Renal pelvis (tissue), 4 donors: ENCODE results near the gene B4GALT5. TPM values are rescaled to one million over a fixed set of nuclear protein-coding genes. Genes with fewer than 3 reads are reported as not detected.
"Not testable (repeated sequence)": the region's sequence is repeated elsewhere in the genome, so short reads cannot be mapped to it uniquely, and the experiment has no call there.

Source experiments
- DNase-seq: peaks from one replicate; pipeline ENCODE4 v3.0.0-alpha.2; 2013
- polyA plus RNA-seq, 3 donors: library from polyadenylated mRNA; unstranded; fragments of 120-200 nt; gene quantifications; one replicate each; pipeline ENCODE4 v1.2.1, GENCODE V29; 2013; ENCODE audit not compliant: insufficient read length in 3 of 3

The B4GALT5 gene
- polyA plus RNA-seq, 3 donors: 46.5 to 51.9 (median 48.3) TPM

DNA sequence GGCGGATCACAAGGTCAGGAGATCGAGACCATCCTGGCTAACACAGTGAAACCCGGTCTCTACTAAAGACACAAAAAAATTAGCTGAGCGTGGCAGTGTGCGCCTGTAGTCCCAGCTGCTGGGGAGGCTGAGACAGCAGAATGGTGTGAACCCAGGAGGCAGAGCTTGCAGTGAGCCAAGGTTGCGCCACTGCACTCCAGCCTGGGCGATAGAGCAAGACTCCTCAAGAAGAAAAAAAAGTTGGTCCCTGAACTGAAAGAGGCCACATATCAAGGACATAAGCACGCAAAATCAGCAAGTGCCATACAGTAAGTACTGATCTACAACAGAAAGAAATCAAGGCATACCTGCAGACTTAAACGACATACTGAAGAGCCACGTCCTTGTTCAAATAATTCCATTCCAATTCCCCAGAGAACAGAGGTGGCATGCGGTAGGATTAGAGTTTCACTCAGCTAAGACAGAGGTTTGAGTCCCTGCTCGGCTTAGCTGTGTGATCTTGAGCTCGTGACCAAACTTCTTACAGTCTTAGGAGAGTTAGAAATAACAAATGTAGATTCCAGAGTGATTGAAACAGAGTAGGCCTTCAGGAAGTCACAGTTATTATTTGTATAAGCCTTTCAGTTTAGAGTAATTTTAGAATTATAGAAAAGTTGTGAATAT is 29.2 kb downstream of the B4GALT5 start:
- DNase-seq: no peak

DNA sequence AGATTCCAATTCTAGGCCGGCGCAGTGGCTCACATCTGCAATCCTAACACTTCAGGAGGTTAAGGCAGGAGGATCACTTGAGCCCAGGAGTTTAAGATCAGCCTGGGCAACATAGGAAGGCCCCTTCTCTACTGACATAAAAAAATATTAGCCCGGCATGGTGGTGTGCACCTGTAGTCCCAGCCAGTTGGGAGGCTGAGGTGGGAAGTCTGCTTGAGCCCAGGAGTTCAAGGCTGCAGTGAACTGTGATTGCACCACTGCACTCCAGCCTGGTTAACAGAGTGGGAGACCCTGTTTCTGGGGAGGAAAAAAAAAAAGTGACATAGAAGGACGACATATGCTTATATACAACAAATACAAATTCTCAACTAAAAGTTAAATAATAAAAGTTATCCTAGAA is 30.9 kb downstream of the B4GALT5 start:
- DNase-seq: no peak

DNA sequence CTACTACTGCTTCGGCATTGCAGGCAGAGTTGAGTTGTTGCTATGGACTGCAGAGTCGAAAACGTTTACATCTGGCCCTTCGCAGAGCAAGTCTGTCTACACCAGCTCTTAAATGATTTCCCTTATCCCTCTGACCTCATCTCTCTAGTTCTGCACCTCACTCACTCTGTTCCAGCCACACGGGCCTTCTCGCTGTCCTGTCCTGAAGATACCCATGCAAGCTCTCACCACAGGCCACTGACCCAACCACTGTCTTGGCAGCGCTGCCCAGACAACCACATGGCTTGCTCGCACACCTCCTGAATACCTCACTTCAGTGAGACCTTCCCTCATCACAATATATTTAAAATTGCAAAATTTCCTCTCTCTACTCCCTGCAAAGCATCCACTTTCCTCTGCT is 31.4 kb downstream of the B4GALT5 start:
- no peak for DNase-seq

DNA sequence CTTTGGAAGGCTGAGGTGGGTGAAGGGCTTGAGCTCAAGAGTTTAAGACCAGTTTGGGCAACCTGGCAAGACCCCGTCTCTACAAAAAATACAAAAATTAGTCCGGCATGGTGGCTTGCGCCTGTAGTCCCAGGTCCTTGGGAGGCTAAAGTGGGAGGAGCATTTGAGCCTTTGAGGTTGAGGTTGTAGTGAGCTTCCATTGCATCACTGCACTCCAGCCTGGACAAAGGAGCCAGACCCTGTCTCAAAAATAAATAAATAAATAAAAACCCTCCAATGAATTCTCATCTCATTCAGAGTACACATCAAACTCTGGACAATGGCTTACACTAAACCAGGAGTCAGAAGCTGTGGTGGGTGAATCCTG is 31.8 kb downstream of the B4GALT5 start:
- DNase-seq: no peak

DNA sequence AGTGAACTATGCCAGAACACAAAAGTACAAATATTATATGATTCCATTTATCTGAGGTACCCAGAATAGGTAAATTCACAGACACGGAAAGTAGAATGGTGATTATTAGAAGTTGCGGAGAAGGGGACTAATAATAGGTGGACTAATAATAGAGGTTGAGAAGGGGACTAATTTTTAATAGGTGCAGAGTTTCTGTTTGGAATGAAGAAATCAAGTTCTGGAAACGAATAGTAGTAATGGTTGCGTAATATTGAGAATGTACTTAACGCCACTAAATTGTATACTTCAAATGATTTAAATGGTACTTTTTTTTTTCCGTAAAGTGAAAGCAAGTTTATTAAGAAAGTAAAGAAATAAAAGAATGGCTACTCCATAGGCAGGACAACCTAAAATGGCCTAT is 33.2 kb downstream of the B4GALT5 start:
- no peak for DNase-seq

DNA sequence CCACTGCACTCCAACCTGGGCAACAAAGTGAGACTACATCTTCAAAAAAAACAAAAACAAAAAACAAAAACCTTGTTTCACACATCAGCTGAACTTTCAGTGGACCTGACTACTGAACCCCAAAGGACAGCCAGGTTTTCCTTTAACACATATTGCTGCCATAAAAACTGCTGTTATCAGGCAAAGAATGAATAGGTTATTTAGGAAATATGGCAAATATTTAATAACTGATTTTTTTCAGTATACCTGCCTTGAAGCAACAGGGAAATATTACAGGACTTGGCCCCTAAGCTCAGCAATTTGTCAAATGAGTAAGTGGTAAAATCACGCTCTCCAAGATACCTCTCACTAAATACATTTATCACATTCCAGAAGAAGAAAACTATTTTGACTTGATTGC is 34.0 kb downstream of the B4GALT5 start:
- no peak for DNase-seq

DNA sequence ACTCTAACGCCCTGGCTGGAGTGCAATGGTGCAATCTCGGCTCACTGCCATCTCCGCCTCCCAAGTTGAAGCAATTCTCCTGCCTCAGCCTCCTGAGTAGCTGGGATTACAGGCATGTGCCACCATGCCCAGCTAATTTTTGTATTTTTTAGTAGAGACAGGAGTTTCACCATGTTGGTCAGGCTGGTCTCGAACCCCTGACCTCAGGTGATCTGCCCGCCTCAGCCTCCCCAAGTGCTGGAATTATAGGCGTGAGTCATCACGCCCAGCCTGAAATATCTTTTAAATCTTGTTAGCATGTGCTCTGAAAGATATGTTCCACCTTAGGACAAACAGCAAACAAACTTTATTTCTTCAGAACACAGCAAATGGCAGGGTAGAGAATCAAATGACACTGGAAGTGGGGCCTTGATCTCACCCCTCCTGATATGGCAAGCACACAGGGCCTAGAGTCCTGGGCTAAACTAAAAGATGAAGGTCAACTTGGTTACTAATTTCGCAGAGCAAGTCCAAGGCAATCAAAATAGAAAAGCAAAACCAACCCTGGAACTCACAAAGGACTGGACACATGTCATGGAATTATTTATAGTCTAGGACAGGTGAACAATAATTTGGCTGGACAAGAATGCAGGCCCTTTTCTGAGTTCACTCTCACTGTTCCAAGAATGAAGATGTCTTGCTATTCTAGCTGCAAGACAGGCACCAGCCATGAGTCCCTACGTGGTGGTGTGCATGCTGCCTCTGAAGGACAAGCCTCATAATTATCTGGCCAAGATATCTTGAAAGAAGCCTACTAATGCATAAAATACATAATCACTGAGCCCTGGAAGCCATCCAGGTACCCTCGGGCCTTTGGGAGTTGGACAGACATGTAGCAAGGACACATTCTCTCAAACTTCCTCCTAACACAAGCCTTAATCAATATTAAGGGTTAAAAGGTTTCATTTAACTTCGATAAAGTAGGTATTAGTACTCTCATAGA is 35.6 kb downstream of the B4GALT5 start:
- no peak for DNase-seq

DNA sequence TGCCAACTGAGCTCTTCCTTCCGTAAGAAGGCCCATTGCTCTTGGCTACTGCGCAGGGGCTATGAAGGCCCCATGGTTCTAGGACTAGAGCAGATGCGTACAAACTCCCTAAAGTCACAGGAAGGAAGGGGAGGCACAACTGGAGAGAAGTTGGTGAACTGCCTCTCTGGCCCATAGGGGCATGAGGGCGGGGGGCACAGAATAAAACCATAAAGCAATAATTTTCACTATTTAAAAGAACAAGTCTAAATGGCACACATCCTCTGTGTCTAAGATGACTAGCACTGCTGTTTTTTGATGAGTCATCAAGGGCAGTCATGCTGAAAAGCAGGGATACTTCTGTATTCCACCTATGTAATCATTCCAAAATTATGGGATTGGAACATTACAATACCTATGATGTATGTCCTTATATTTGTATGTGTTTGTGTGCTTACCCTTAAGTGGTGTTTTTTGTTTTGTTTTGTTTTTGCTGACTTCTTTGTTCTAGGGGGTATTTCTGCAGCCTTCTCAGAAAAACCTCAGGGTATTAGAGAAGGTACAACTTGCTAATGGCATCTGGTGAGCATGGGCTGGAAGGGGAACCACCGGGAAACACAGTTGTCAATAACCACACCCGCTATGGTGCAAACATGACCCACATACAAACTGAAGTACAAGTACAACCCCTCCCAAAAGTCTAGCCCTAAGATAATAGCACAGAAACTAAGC is 36.9 kb downstream of the B4GALT5 start:
- DNase-seq: no peak

DNA sequence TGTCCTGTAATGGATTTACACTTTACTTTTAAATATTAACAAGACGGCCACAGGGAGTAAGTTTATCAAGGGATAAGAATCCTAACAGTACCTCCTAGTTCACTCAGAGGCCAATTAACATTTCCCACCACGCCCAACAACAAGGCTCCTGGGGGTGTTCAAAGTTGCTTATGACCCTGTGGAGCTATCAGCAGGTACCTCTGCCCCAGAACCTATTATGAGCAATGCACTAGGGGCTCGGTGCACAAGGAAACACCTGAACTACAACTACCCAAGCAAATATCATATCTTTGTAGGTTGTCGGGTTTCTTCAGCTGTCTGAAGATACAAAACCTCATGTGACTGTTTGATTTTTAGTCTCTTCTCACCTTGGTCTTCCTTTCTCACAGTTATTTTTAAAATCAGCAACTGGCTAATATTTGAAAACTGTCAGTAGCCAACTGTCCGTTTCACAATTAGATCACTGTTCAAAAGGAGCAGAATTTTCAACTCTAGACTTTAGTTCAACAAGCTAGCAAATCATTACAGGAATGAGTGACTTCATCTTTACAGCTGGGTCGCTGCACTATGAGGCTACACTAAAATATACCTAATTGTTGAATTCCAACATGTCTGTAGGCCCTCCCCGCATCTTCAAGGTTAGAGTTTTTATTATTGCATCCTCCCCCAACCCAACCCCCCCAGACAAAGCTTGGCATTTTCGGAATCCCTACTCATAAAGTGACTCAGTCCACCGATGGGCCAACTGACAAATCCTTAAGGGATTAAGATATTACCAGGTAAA is 38.1 kb downstream of the B4GALT5 start:
- no peak for DNase-seq

DNA sequence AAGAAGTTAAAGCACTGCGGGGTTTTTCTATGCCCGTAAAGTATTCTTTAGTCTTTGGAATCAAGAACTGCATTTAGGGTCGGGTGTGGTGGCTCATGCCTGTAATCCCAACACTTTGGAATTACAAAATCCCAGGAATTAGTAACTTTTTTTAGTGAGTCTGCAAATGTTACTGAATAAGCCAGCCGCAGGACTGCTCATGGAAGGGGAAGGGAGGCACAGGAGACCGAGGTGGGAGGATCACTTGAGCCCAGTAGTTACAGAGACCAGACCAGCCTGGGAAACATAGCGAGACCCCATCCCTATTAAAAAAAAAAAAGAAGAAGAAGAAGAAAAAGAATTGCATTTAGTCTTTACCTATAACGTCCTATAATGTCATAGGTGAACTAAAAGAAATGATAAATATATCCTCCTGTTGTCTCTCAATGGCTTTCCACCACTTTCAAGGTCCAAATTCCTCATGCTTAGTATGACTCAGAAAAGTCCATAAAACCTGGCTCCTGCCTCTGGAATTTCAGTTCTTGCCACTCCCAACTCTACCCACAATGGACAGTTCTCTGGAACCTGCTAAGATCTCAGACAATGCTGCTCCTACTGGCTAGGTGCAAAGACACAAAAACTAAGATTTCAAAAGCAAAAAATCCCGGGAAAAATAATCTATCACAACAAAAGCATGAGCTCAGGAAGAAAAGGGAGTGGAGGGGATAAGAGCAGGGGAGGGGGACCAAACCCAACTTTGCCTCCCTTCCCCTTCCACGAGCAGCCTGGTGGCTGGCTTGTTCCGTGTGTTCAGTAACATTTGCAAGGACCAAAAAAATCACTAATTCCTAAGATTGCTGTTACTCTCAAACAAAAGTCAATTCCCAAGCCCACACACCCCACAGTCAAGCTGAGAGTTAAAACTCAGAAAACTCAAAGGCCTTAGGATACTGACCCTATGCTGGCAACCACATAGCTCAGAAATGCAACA is 39.0 kb downstream of the B4GALT5 start:
- DNase-seq: no peak

DNA sequence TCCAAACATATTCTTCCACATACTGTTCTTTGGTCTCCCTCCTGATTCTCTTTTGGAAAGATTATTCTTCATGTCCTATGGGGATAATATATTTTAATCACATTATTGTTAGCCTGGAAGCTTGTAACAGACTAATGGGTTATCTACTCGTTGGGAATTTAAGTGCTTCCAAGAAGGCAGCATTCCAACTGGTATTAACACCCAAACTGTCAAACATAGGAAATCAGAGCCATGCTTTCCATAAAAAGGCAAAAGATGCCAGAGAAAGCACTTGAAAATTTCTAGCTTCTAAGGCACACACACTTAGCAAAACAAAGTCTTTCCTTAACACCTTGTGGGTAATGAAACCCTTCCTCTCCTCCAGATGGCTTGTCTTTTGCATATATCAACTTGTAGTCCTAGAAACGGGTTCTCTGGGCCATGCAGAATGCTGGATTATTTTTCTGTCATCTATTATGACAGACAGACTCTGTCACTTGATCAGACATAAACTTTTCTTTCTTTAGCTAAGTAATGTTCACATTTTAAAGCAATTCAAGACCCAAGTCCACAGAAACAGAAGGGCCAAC is 41.5 kb downstream of the B4GALT5 start:
- DNase-seq: no peak

DNA sequence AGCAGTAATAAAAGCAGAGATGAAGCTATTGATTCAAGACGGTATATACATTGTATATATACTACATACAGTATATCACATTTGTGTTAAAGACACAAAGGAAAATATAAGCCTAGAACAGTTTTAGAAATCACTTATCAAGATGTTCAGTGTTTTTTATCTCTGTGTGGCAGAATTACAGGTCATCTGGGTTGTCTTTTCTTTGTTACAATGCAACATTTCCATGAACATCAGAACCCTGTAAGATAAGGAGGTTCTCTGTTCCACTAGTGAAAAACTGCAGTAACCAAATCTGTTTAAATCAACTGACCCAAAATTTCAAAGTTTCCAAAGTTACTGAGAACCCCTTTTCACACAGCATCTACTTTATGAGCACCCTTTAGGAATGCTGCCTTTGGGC is 42.2 kb downstream of the B4GALT5 start:
- DNase-seq: no peak

DNA sequence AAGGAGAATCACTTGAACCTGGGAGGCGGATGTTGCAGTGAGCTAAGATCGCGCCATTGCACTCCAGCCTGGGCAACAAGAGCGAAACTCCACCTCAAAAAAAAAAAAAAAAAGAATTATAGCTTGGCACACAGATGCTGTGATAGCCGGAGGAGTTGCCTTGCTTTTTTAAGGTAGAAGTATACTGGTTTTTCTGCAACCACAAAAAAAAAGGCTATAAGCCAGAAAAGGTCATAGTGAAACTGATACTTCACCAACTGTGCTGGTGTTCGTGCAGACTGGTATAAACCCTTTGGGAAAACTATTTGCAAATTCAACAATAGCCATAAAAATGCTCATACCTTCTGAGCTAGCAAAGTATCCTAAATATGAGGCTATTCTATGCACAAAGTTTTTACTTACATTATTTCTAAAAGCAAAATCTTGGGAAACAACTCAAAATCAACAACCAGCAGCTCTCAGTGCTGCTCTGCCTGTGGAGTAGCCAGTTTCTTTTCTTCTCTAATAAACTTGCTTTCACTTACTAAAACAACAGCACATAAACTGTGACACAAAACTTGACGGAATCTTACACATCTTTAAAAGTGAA is 44.0 kb downstream of the B4GALT5 start:
- no peak for DNase-seq

DNA sequence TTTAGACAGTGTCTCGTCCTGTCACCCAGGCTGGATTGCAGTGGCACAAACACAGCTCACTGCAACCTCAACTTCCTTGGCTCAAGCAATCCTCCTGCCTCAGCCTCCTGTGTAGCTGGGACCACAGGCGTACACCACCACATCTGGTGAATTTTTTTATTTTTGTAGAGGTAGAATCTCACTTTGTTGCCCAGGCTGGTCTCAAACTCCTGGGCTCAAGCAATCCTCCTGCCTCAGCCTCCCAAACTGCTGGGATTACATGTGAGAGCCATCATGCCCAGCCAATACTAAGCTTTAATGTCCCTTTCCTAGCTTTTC is 44.8 kb downstream of the B4GALT5 start:
- not testable (repeated sequence) for DNase-seq

DNA sequence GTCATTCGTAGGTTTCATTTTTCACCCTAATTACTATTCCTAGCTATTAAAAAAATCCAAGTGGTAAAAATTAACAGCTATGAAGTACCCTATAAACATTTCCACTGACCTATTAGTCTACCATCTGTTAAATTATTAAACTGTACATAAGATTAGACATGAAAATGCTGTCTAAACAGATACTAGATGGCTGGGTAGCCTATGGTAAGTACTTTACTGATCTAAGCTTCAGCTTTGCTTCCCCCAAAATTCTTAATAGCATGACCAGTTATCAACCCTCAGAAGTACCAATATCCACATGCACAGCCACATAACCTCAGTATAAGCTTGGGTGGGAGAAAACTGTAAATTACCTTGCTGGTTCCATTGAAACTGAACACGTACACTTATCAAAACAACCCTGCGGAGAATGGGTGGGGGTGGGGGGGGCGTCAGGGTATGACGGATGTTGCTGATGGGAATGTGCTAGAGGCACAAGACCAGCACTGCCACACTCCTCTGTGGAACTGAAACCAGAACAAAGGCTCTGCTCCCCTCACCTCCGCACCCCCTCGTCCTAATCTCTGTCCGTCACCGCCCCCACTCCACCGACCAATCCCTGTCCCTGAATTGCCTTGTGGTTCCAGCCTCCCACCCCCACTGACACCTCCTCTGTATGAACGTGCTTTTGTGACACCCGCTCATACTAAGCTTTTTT is 45.3 kb downstream of the B4GALT5 start:
- no peak for DNase-seq

DNA sequence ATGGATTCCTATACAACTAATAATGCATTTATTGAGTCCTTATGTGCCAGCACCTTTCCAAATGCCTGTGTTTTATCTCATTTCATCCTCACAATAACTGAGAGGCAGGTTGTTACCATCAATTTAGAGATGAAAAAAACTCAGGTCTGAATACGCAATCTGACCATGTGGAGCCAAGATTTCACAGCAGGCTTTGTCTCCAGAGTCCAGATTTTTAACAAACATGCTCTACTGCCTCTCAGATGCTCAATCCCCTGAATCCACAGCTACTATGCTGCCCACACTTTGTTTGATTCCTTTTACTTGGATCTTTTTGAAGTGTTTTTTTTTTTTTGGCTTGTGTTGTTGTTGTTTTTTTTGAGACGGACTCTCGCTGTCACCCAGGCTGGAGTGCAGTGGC is 46.8 kb downstream of the B4GALT5 start:
- no peak for DNase-seq

DNA sequence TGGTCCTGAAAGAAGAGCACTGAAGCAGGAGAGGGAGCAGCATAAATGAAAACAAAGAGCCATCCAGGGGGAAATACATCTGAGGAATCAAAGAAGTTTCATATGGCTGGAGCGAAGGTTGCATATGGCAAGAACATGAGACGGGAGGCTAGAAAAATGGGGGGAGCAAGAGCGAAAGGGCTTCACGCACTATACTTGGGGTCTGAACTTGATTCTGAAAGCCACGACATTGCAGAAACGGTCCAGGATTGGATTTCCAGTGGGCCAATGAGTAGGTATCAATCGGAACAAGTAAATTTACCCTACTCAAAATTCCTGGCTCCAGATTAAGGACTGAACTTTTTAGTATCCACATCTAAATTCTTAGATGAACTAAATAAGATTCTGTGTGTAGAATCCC is 47.9 kb downstream of the B4GALT5 start:
- DNase-seq: no peak

DNA sequence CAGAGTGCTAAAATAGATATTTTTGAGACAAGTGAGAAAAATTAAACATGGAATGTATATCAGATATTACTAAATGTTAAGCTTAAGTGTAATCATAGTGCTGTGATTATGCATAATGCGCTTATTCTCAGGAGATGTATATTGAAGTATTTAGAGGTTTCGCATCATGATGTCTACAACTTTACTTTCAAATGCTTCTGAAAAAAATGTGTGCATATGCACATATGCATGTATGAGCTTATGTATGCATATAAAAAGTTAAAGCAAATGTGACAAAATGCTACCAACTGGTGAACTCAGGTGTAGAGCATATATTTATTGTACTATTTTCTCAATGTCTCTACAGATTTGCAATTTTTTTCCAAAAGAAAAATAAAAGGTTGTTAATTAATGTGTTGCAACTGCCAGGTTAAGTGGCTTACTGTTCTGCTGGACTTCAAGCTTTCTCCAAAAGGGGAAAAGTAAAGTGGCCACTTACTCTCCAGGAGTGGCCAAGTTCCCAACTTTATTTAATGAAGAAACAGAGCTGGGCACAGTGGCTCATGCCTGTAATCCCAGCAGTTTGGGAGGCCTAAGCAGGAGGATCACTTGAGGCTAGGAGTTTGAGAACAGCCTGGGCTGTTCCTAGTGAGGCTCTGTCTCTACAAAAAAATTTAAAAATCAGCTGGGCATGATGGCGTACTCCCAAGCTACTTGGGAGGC is 48.9 kb downstream of the B4GALT5 start:
- DNase-seq: no peak

DNA sequence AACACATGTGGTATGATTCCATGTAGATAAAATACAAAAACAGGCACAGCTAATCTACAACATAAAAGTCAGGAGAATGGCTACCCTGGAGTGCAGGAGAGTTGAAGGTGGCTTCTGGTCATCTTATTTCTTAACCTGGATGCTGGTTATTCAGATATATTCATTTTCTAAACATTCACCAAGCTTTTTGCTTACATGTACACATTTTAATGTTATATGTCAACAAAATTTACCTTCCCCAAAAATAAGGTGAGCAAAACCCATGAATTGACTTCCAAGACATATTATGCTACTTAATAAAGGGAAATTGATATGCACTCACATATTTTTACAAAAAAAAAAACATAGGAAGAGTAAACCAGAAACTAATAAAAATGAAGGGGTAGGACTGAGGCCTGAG is 50.6 kb downstream of the B4GALT5 start:
- DNase-seq: no peak
